ENCODE measurements around the gene ARHGEF17. TPM values are rescaled to one million over a fixed set of nuclear protein-coding genes. Genes with fewer than 3 reads are reported as not detected.

Gene ARHGEF17
- polyA plus RNA-seq, 1 donor (not counting 4 experiments of a cell fraction or from before 2014, with no cell fraction given), result 5.1 TPM

DNA sequence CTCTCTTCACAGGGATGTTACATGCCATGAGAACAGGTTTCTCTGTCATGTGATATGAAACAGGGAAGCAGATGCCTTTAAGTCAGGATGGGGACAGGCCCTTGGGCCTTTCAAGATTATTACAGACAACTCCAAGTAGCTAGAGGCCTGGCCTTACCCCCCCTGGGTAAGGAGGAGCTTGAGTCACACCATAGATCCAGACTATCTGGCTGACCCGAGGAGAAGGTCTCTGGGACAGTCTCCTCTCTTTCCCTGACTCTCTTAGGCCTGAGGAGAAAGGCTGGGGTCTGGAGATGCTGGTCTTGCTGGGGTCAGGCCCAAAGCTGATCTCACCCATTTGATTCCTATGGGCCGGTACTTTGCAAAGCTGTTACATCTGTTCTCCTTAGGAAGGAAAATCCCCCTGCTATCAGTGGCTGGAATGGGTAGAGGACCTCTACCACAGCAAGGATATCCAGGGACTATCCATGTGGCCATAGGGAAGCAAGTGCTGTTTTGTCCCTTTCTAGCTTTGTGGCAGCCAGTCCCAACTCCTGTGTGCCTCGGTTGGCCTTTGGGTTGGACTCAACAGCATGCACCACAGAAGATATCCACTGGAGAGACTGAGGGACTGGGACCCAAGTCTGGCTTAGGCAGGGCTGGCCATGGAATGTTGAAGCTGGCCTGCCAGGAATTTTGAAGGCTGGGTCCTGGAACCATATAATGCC, 93.3 kb downstream of the ARHGEF17 start:
- Histone ChIP-seq H3K9me1 (ENCODE audit: control insufficient read depth, extremely low read depth, insufficient read depth, low read length) (no peaks in the 10 kb centered on the region), H3K9me3 (ENCODE audit: control insufficient read depth, low read depth, low read length) (no peaks in the 10 kb centered on the region), H3K27me3 (ENCODE audit: control insufficient read depth, extremely low read depth, insufficient read depth, low read length) (no peaks in the 10 kb centered on the region), H3K36me3 (ENCODE audit: control insufficient read depth in 2 of 2, extremely low read depth in 1 of 2, insufficient read depth in 2 of 2, low read length in 2 of 2) (peaks cover 13 to 19% of the 10 kb centered on the region in 2 experiments), H4K20me1 (ENCODE audit: control insufficient read depth, extremely low read depth, insufficient read depth, low read length) (no peaks in the 10 kb centered on the region), H3K79me2 (ENCODE audit: control insufficient read depth, insufficient read depth, low read length) (no peaks in the 10 kb centered on the region), H3K9ac (ENCODE audit: control insufficient read depth, extremely low read depth, insufficient read depth, low read length) (no peak overlapping the region), H3K4me2 (ENCODE audit: control insufficient read depth, extremely low read depth, insufficient read depth, low read depth, low read length) (no peak overlapping the region), H2AFZ (ENCODE audit: control insufficient read depth, low read length) (no peak overlapping the region), H3K4me1 (ENCODE audit: control insufficient read depth, extremely low read depth, insufficient read depth, low read length) (no peaks in the 10 kb centered on the region), H3K27ac (ENCODE audit: control insufficient read depth, insufficient read depth, low read length) (no peak overlapping the region), H3K4me3 (ENCODE audit: control insufficient read depth in 2 of 3, extremely low read depth in 1 of 3, insufficient read depth in 2 of 3, low read depth in 1 of 3, low read length in 3 of 3) (no peak overlapping the region)
- dilution Hi-C loops (cut with MboI; ENCODE audit: extremely low pct_ligation_motif_present, low sequenced_read_pairs), result no loop called here
- DNase-seq (ENCODE audit: low read depth, low spot score) (no peak), FAIRE-seq (no peak)
- TF ChIP-seq EZH2 (IDR thresholded peaks at IDR 0.05; ENCODE audit: low read length), result no peak
- TF ChIP-seq, protein P1, sequence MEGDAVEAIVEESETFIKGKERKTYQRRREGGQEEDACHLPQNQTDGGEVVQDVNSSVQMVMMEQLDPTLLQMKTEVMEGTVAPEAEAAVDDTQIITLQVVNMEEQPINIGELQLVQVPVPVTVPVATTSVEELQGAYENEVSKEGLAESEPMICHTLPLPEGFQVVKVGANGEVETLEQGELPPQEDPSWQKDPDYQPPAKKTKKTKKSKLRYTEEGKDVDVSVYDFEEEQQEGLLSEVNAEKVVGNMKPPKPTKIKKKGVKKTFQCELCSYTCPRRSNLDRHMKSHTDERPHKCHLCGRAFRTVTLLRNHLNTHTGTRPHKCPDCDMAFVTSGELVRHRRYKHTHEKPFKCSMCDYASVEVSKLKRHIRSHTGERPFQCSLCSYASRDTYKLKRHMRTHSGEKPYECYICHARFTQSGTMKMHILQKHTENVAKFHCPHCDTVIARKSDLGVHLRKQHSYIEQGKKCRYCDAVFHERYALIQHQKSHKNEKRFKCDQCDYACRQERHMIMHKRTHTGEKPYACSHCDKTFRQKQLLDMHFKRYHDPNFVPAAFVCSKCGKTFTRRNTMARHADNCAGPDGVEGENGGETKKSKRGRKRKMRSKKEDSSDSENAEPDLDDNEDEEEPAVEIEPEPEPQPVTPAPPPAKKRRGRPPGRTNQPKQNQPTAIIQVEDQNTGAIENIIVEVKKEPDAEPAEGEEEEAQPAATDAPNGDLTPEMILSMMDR (optimal IDR thresholded peaks at IDR 0.05 in 1 of 3, IDR thresholded peaks at IDR 0.05 in 1 of 3, conservative IDR thresholded peaks at IDR 0.05 in 1 of 3; ENCODE audit: extremely low read depth in 1 of 3, insufficient read depth in 2 of 3, low read length in 3 of 3), result no peak

DNA sequence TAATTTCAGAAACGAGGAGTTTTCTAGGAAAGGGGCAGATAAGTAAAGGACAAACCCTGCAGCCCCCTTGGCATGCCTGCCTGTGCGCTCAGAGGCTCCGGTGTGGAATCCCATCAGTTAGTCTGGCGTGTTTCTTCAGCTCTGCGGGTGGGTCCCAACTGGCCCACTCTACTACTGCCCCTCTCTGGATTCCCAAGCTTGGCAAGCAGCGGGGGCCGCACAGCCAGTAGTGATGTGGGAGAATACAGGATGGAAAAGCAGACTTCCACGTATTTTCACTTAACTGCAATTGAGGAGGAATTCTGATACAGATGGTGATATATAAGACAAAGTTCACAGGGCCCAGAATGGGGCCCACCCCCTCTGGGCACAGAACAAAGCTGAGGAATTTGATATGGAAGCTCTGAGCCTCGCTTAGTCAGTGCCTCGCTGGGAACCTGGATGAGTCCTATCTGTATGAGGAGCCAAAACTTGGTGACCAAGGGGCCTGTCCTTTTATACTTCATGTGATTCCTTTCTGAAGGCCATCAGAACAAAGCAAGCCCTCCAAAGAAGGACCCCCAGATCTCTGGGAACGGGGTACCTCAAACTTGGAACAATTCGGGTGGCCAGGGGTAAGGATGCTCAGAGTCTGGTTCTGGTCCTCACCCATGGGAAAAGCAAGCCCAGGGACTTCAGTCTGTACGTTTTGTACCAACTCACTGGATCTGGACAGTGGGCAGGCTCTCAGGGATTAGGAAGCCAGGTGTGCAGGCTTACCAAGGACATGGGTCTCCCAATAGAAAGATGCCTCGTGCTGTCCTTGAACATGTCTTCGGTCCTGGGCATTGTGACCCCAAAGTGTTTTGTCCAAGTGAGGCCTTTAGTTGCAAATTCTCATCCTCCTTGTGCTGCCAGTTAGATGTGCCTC, 94.1 kb downstream of the ARHGEF17 start:
- Histone ChIP-seq H3K4me3 (ENCODE audit: control insufficient read depth in 2 of 3, extremely low read depth in 1 of 3, insufficient read depth in 2 of 3, low read depth in 1 of 3, low read length in 3 of 3) (no peak overlapping the region), H3K27me3 (ENCODE audit: control insufficient read depth, extremely low read depth, insufficient read depth, low read length) (no peaks in the 10 kb centered on the region), H2AFZ (ENCODE audit: control insufficient read depth, low read length) (no peak overlapping the region), H3K9me1 (ENCODE audit: control insufficient read depth, extremely low read depth, insufficient read depth, low read length) (no peaks in the 10 kb centered on the region), H4K20me1 (ENCODE audit: control insufficient read depth, extremely low read depth, insufficient read depth, low read length) (no peaks in the 10 kb centered on the region), H3K79me2 (ENCODE audit: control insufficient read depth, insufficient read depth, low read length) (no peaks in the 10 kb centered on the region), H3K36me3 (ENCODE audit: control insufficient read depth in 2 of 2, extremely low read depth in 1 of 2, insufficient read depth in 2 of 2, low read length in 2 of 2) (peaks cover 8 to 14% of the 10 kb centered on the region in 2 experiments), H3K4me1 (ENCODE audit: control insufficient read depth, extremely low read depth, insufficient read depth, low read length) (no peaks in the 10 kb centered on the region), H3K4me2 (ENCODE audit: control insufficient read depth, extremely low read depth, insufficient read depth, low read depth, low read length) (no peak overlapping the region), H3K27ac (ENCODE audit: control insufficient read depth, insufficient read depth, low read length) (no peak overlapping the region), H3K9ac (ENCODE audit: control insufficient read depth, extremely low read depth, insufficient read depth, low read length) (no peak overlapping the region), H3K9me3 (ENCODE audit: control insufficient read depth, low read depth, low read length) (no peaks in the 10 kb centered on the region)
- FAIRE-seq, result no peak
- TF ChIP-seq EZH2 (IDR thresholded peaks at IDR 0.05; ENCODE audit: low read length), result no peak
- no peak for DNase-seq (ENCODE audit: low read depth, low spot score)
- dilution Hi-C loops (cut with MboI; ENCODE audit: extremely low pct_ligation_motif_present, low sequenced_read_pairs), result no loop called here

All from keratinocyte (primary cell).